ENCODE measurements around the gene GSK3B. TPM values are rescaled to one million over a fixed set of nuclear protein-coding genes. Genes with fewer than 3 reads are reported as not detected.

Gene GSK3B
- total and polyA plus RNA-seq, 7 donors, result 9.1 to 43.2 (median 34.5) TPM

GRCh38 chr3:119783255-119783654 lies 311.0 kb downstream of the GSK3B start:
- Histone ChIP-seq H3K4me1 (no peaks in the 10 kb centered on the region), H3K36me3 (ENCODE audit: insufficient read depth in 1 of 2, low read depth in 1 of 2) (no peaks in the 10 kb centered on the region), H3K9me3 (no peaks in the 10 kb centered on the region), H3K27ac (no peak overlapping the region), H3K27me3 (ENCODE audit: insufficient read depth in 3 of 3, low read length in 2 of 3) (no peaks in the 10 kb centered on the region), H3K4me3 (no peak overlapping the region)
- DNase-seq (no peak), ATAC-seq (no peak)
- WGBS, 3 donors, result 60 to 65% (median 63%) methylated on average over 2 of the region's 2 CpGs
- intact Hi-C loops (cut with DNase I), result no loop called here
- TF ChIP-seq CTCF (IDR thresholded peaks at IDR 0.05), result no peak

- Histone ChIP-seq H3K4me3 (no peak overlapping the region), H3K27me3 (ENCODE audit: insufficient read depth in 3 of 3, low read length in 2 of 3) (no peaks in the 10 kb centered on the region), H3K4me1 (no peaks in the 10 kb centered on the region), H3K9me3 (no peaks in the 10 kb centered on the region), H3K27ac (no peak overlapping the region), H3K36me3 (ENCODE audit: insufficient read depth in 1 of 2, low read depth in 1 of 2) (no peaks in the 10 kb centered on the region)
- no peak for ATAC-seq
- TF ChIP-seq CTCF (IDR thresholded peaks at IDR 0.05), result no peak
- WGBS, 3 donors, result 73 to 100% (median 83%) methylated on average over 1 of the region's 1 CpG
- intact Hi-C loops (cut with DNase I), result no loop called here
- DNase-seq, result no peak
Observed at GRCh38 chr3:119782460-119782859, 311.8 kb downstream of the GSK3B start.

- intact Hi-C loops (cut with DNase I), result no loop called here
- no peak for ATAC-seq
- DNase-seq, result no peak
- no peak within 1 kb of the TSS for H3K27ac ChIP-seq
- no peaks in the 10 kb centered on the region for H3K4me1 ChIP-seq
- WGBS, 3 donors, result 80 to 86% (median 84%) methylated on average over 10 of the region's 10 CpGs
- no peaks in the 10 kb centered on the region for H3K9me3 ChIP-seq
- no peak within 1 kb of the TSS for H3K4me3 ChIP-seq
- no peaks in the 10 kb centered on the region for H3K27me3 ChIP-seq (ENCODE audit: insufficient read depth in 3 of 3, low read length in 2 of 3)
- no peak for TF ChIP-seq CTCF (IDR thresholded peaks at IDR 0.05)
- no peaks in the 10 kb centered on the region for H3K36me3 ChIP-seq (ENCODE audit: insufficient read depth in 1 of 2, low read depth in 1 of 2)
Observed at GRCh38 chr3:119781330-119782198, 312.7 kb downstream of the GSK3B start, which contains the start of gene NR1I2. NR1I2 (plus strand) TSS chr3:119782101.

- no peaks in the 10 kb centered on the region for H3K36me3 ChIP-seq (ENCODE audit: insufficient read depth in 1 of 2, low read depth in 1 of 2)
- no peaks in the 10 kb centered on the region for H3K4me1 ChIP-seq
- H3K27me3 ChIP-seq (ENCODE audit: insufficient read depth in 3 of 3, low read length in 2 of 3), result no peaks in the 10 kb centered on the region
- H3K9me3 ChIP-seq, result no peaks in the 10 kb centered on the region
- no peak overlapping the region for H3K27ac ChIP-seq
- no peak overlapping the region for H3K4me3 ChIP-seq
- WGBS, 3 donors, result 68 to 70% (median 69%) methylated on average over 2 of the region's 2 CpGs
- intact Hi-C loops (cut with DNase I), result no loop called here
- no peak for TF ChIP-seq CTCF (IDR thresholded peaks at IDR 0.05)
- DNase-seq, result no peak
- no peak for ATAC-seq
Observed at GRCh38 chr3:119779731-119780383, 314.4 kb downstream of the GSK3B start.
